Measurements from ENCODE around the gene STN1. TPM values are rescaled to one million over a fixed set of nuclear protein-coding genes. Genes with fewer than 3 reads are reported as not detected.
A peak's percentile ranks its signal among the peaks of the same experiment; 100 is the strongest.

STN1 gene
- total RNA-seq, 2 donors from 2014 or later = 15.5 to 42.7 TPM

DNA sequence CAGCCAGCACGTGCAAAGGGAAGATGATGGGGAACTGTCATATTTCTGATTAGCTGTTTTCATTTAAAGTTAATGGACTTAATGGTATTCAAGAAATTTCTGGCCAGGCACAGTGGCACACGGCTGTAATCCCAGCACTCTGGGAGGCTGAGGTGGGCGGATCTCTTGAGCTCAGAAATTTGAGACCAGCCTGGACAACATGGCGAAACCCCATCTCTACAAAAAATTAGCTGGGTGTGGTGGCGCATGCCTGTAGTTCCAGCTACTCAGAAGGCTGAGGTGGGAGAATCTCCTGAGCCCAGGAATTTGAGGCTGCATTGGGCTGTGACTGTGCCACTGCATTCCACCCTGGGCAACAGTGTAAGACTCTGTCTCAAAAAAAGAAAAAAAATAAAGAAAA is 18.7 kb downstream of the STN1 start:
- DNase-seq (ENCODE audit: low spot score) = no peak
- H3K27me3 ChIP-seq (replicated peaks; ENCODE audit: insufficient read depth) = no peaks in the 10 kb centered on the region
- no peaks in the 10 kb centered on the region for H3K36me3 ChIP-seq
- WGBS = 100% methylated on average over 5 of the region's 5 CpGs
- intact Hi-C loops (cut with DNase I) = no loop called here
- no peaks in the 10 kb centered on the region for H3K4me1 ChIP-seq (replicated peaks)
- H3K27ac ChIP-seq = no peak overlapping the region
- H3K9me3 ChIP-seq = no peaks in the 10 kb centered on the region
- TF ChIP-seq POLR2AphosphoS5 (IDR thresholded peaks at IDR 0.05) (no peak), POLR2A (IDR thresholded peaks at IDR 0.05) (no peak), CTCF (IDR thresholded peaks at IDR 0.05) (no peak)
- no peak overlapping the region for H3K4me3 ChIP-seq

DNA sequence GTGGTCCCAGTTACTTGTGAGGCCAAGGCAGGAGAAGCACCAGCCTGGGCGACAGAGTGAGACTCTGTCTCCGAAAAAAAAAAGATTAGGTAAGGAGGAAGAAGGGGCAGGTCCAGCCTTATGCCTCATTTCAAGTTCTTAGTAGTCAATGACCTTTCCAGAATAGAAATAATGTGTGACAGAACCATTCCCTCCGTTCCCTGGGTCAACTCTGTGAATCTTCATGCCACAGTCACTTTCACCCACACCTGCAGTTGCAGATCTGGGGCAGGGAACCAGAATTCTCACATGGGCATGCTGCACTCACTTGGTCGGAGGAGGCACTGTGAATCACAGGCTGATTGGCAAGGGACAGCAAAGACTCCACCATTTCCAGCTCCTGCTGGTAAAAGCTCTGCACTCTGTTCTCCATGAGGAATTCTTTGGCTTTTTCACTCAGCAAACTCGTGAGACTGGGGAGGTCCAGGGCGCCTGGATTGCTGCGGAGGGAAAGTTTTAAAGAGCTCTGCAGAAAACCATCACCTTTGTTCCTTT is 20.7 kb downstream of the STN1 start:
- H3K4me3 ChIP-seq = no peak overlapping the region
- TF ChIP-seq CTCF (IDR thresholded peaks at IDR 0.05) (no peak), POLR2A (IDR thresholded peaks at IDR 0.05) (no peak), POLR2AphosphoS5 (IDR thresholded peaks at IDR 0.05) (no peak)
- no peaks in the 10 kb centered on the region for H3K36me3 ChIP-seq
- no peak for DNase-seq (ENCODE audit: low spot score)
- no peaks in the 10 kb centered on the region for H3K9me3 ChIP-seq
- H3K4me1 ChIP-seq (replicated peaks) = no peaks in the 10 kb centered on the region
- H3K27me3 ChIP-seq (replicated peaks; ENCODE audit: insufficient read depth) = no peaks in the 10 kb centered on the region
- intact Hi-C loops (cut with DNase I) = no loop called here
- WGBS = 72% methylated on average over 7 of the region's 7 CpGs
- H3K27ac ChIP-seq = no peak overlapping the region

- Histone ChIP-seq H3K27me3 (replicated peaks; ENCODE audit: insufficient read depth) (no peaks in the 10 kb centered on the region), H3K9me3 (no peaks in the 10 kb centered on the region), H3K4me1 (replicated peaks) (no peaks in the 10 kb centered on the region), H3K27ac (peak overlapping the region; percentile 20 to 26), H3K4me3 (no peak overlapping the region), H3K36me3 (no peaks in the 10 kb centered on the region)
- TF ChIP-seq CTCF (IDR thresholded peaks at IDR 0.05) (no peak), POLR2A (IDR thresholded peaks at IDR 0.05) (no peak), POLR2AphosphoS5 (IDR thresholded peaks at IDR 0.05) (no peak)
- 72% methylated on average over 5 of the region's 5 CpGs for WGBS
- intact Hi-C loops (cut with DNase I) = no loop called here
- DNase-seq (ENCODE audit: low spot score) = no peak
Observed at GRCh38 chr10:103896225-103896624, 21.8 kb downstream of the STN1 start.

- Histone ChIP-seq H3K27me3 (replicated peaks; ENCODE audit: insufficient read depth) (no peaks in the 10 kb centered on the region), H3K4me3 (no peak overlapping the region), H3K9me3 (no peaks in the 10 kb centered on the region), H3K36me3 (no peaks in the 10 kb centered on the region), H3K4me1 (replicated peaks) (no peaks in the 10 kb centered on the region), H3K27ac (peak overlapping the region; percentile 20 to 26)
- intact Hi-C loops (cut with DNase I) = no loop called here
- 78% methylated on average over 9 of the region's 9 CpGs for WGBS
- no peak for DNase-seq (ENCODE audit: low spot score)
- no peak for TF ChIP-seq POLR2A (IDR thresholded peaks at IDR 0.05)
- no peak for TF ChIP-seq POLR2AphosphoS5 (IDR thresholded peaks at IDR 0.05)
- no peak for TF ChIP-seq CTCF (IDR thresholded peaks at IDR 0.05)
Observed at GRCh38 chr10:103895411-103896186, 22.4 kb downstream of the STN1 start.

DNA sequence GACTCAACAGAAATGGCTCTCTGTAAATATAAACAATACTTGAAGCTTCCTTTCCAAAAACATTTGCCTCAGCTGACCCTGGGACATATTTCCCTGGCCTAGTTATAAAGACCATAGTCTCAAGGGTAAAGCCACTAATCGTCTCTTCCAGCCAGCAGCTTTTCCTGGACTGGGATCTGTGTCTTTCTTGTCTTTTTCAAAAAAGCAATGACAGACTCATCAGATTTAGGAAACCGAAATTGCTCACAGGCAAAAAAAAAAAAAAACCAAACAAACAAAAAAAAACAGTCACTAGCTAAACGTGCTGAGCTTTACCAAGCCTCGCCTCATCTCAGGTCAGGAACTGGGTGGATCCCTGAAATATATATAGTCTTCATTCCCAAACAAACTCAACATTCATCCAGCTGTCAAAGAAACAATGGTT is 23.5 kb downstream of the STN1 start:
- no peaks in the 10 kb centered on the region for H3K27me3 ChIP-seq (replicated peaks; ENCODE audit: insufficient read depth)
- H3K27ac ChIP-seq = peak overlapping the region; percentile 20 to 26
- H3K4me1 ChIP-seq (replicated peaks) = no peaks in the 10 kb centered on the region
- intact Hi-C loops (cut with DNase I) = loop anchor here (5.0 kb wide), 1 partner anchor 313 kb away; no protein-coding TSS in a partner anchor
- no peak for TF ChIP-seq POLR2A (IDR thresholded peaks at IDR 0.05)
- TF ChIP-seq CTCF (IDR thresholded peaks at IDR 0.05) = no peak
- no peak for TF ChIP-seq POLR2AphosphoS5 (IDR thresholded peaks at IDR 0.05)
- H3K9me3 ChIP-seq = no peaks in the 10 kb centered on the region
- H3K4me3 ChIP-seq = no peak overlapping the region
- no peaks in the 10 kb centered on the region for H3K36me3 ChIP-seq
- WGBS = 27% methylated on average over 4 of the region's 4 CpGs
- DNase-seq (ENCODE audit: low spot score) = no peak
